GM23338 (cell line): ENCODE results near the gene SLC16A5. TPM values are rescaled to one million over a fixed set of nuclear protein-coding genes. Genes with fewer than 3 reads are reported as not detected.
A peak's percentile ranks its signal among the peaks of the same experiment; 100 is the strongest.

ENCODE experiments used
- ATAC-seq: fragments of 200-7000 bp; cut with Tn5 transposase; 3 replicates; pipeline ENCODE4 v1.9.1; 2020
- DNase-seq: peaks from one replicate; pipeline ENCODE4 v3.0.0-alpha.2; 2015; ENCODE audit warnings: low spot score
- H2AFZ ChIP-seq: fragments of 200-600 bp; sonication (generic); 2 replicates; pipeline ENCODE4 v1.8.0; 2016; ENCODE audit warnings: antibody characterized with exemption, mild to moderate bottlenecking, moderate library complexity
- H3F3A ChIP-seq: fragments of 200-600 bp; sonication (generic); replicated peaks from 2 replicates; pipeline ENCODE4 v1.8.0; 2017; ENCODE audit warnings: antibody characterized with exemption, mixed run types, low read depth
- H3K27ac ChIP-seq: fragments of 200-600 bp; sonication (generic); 2 replicates; pipeline ENCODE4 v1.6.1; 2016; ENCODE audit warnings: low read depth
- H3K27me3 ChIP-seq: fragments of 200-600 bp; sonication (generic); 2 replicates; pipeline ENCODE4 v1.8.0; 2016; ENCODE audit warnings: mild to moderate bottlenecking, mixed run types, moderate library complexity; ENCODE audit not compliant: insufficient read depth
- H3K36me3 ChIP-seq: fragments of 200-600 bp; sonication (generic); 2 replicates; pipeline ENCODE4 v1.8.0; 2016; ENCODE audit warnings: mild to moderate bottlenecking; ENCODE audit not compliant: insufficient read depth
- H3K4me1 ChIP-seq: fragments of 200-600 bp; sonication (generic); 2 replicates; pipeline ENCODE4 v1.8.0; 2016; ENCODE audit warnings: mild to moderate bottlenecking, moderate library complexity; ENCODE audit not compliant: insufficient read depth
- H3K4me2 ChIP-seq: fragments of 200-600 bp; sonication (generic); 2 replicates; pipeline ENCODE4 v1.7.1; 2017; ENCODE audit warnings: mixed run types
- H3K4me3 ChIP-seq: fragments of 200-600 bp; sonication (generic); 2 replicates; pipeline ENCODE4 v1.6.1; 2016; ENCODE audit warnings: mixed run types
- H3K79me2 ChIP-seq: fragments of 200-600 bp; sonication (generic); replicated peaks from 2 replicates; pipeline ENCODE4 v1.8.0; 2017; ENCODE audit warnings: mild to moderate bottlenecking; ENCODE audit not compliant: insufficient read depth
- H3K9me2 ChIP-seq: fragments of 200-600 bp; sonication (generic); 2 replicates; pipeline ENCODE4 v1.8.0; 2017; ENCODE audit not compliant: insufficient read depth
- H4K20me1 ChIP-seq: fragments of 200-600 bp; sonication (generic); replicated peaks from 2 replicates; pipeline ENCODE4 v1.8.0; 2017; ENCODE audit warnings: mild to moderate bottlenecking; ENCODE audit not compliant: insufficient read depth
- H3K27ac Mint-ChIP-seq: 2 replicates; pipeline ENCODE4 v1.8.0; 2020; ENCODE audit warnings: inconsistent platforms, mild to moderate bottlenecking, moderate library complexity, mixed read lengths
- H3K27me3 Mint-ChIP-seq: 3 replicates; pipeline ENCODE4 v1.8.0; 2022; ENCODE audit warnings: low read depth, mild to moderate bottlenecking, moderate library complexity, mixed read lengths, inconsistent platforms; ENCODE audit not compliant: insufficient read depth, poor library complexity
- H3K36me3 Mint-ChIP-seq: 3 replicates; pipeline ENCODE4 v1.8.0; 2021; ENCODE audit warnings: low read depth, mild to moderate bottlenecking, inconsistent platforms, moderate library complexity, mixed read lengths
- H3K4me1 Mint-ChIP-seq: 3 replicates; pipeline ENCODE4 v1.8.0; 2020; ENCODE audit warnings: mild to moderate bottlenecking, inconsistent platforms, mixed read lengths
- H3K4me3 Mint-ChIP-seq: 3 replicates; pipeline ENCODE4 v1.8.0; 2021; ENCODE audit warnings: moderate library complexity, mild to moderate bottlenecking, inconsistent platforms, mixed read lengths
- H3K9me3 Mint-ChIP-seq: 3 replicates; pipeline ENCODE4 v1.8.0; 2020; ENCODE audit warnings: moderate library complexity, mild to moderate bottlenecking, inconsistent platforms, mixed read lengths
- CREB1 ChIP-seq: fragments of 250-450 bp; sonication (Bioruptor Pico); IDR thresholded peaks from 2 replicates; pipeline ENCODE4 v1.5.0; 2020; ENCODE audit warnings: low read depth, mild to moderate bottlenecking, moderate library complexity
- ETS1 ChIP-seq: IDR thresholded peaks from 2 replicates; pipeline ENCODE4 v1.6.1; 2016; ENCODE audit warnings: antibody characterized with exemption
- JUNB ChIP-seq: IDR thresholded peaks from one replicate; pipeline ENCODE4 v1.6.1; 2016; ENCODE audit warnings: antibody characterized with exemption; ENCODE audit not compliant: unreplicated experiment
- POLR2AphosphoS5 ChIP-seq: IDR thresholded peaks from 2 replicates; pipeline ENCODE4 v1.6.1; 2016; ENCODE audit warnings: antibody characterized with exemption, low read depth
- STAT1 ChIP-seq: IDR thresholded peaks from one replicate; pipeline ENCODE4 v1.6.1; 2016; ENCODE audit warnings: antibody characterized with exemption; ENCODE audit not compliant: unreplicated experiment
- ZNF462 ChIP-seq: fragments of 250-450 bp; sonication (Bioruptor Pico); IDR thresholded peaks from 2 replicates; pipeline ENCODE4 v1.5.0; 2020; ENCODE audit warnings: mild to moderate bottlenecking, moderate library complexity
- polyA plus RNA-seq: library from polyadenylated mRNA; unstranded; fragments of >200 nt; fragmentation: Nextera tagmentation; extraction: Ambion mirVana; gene quantifications from 2 replicates; pipeline ENCODE4 v1.2.1, GENCODE V29; 2016
- total RNA-seq: library from RNA; depleted of rRNA; stranded (reverse); fragments of >200 nt; shearing (Covaris generic); gene quantifications from 2 replicates; pipeline ENCODE4 v1.2.3, GENCODE V29; 2014

Gene SLC16A5
- total and polyA plus RNA-seq, 2 experiments from 2014 or later: 7.3 to 40.0 TPM

- peak within 1 kb of the TSS; percentile 100 for H3K4me3 ChIP-seq
- peak within 1 kb of the TSS; percentile 40; the same call in 1 of the 2 replicates for H2AFZ ChIP-seq
- 0 out of 2 replicates have a peak, but pooled peaks cover 11% of the 10 kb centered on the region for H3K36me3 ChIP-seq
- no peaks in the 10 kb centered on the region for H3K9me2 ChIP-seq
- Mint-ChIP-seq H3K27ac (peak within 1 kb of the TSS; percentile 93), H3K9me3 (no peaks in the 10 kb centered on the region), H3K4me1 (peaks cover 42% of the 10 kb centered on the region), H3K36me3 (peaks cover 44% of the 10 kb centered on the region), H3K27me3 (peaks cover 14% of the 10 kb centered on the region), H3K4me3 (peak within 1 kb of the TSS; percentile 97)
- ATAC-seq (peak; percentile 92), DNase-seq (peak; percentile 98)
- H3K27me3 ChIP-seq: no peaks in the 10 kb centered on the region
- TF ChIP-seq JUNB (no peak), ZNF462 (CRISPR knock-in tag) (no peak), ETS1 (peak; percentile 55), POLR2AphosphoS5 (peak; percentile 90), STAT1 (no peak), CREB1 (peak; percentile 78)
- peak within 1 kb of the TSS; percentile 100 for H3K4me2 ChIP-seq
- peak within 1 kb of the TSS; percentile 95 for H3K27ac ChIP-seq
- peaks cover 68% of the 10 kb centered on the region for H3K79me2 ChIP-seq
- H4K20me1 ChIP-seq: peaks cover 18% of the 10 kb centered on the region
- peaks cover 38% of the 10 kb centered on the region for H3K4me1 ChIP-seq
- H3F3A ChIP-seq: peaks cover 40% of the 10 kb centered on the region
Observed at GRCh38 chr17:75046407-75047289, 41.1 kb upstream of the SLC16A5 start, which contains the start of the genes ATP5PD and KCTD2. TSS of gene ATP5PD (minus strand) at chr17:75046969. CDS start at chr17:75042650, 4,319 bp downstream. TSS of gene KCTD2 (plus strand) at chr17:75047225. CDS start at chr17:75047251, 26 bp downstream.
